Body of pancreas (tissue), 4 donors: ENCODE measurements around the gene GPS1.

ENCODE experiments used
- CTCF ChIP-seq, 7 experiments: fragments of 450-650 bp in 4 of 7; fragments of 200-600 bp in 3 of 7; sonication (generic) in 3 of 7; IDR thresholded peaks; one replicate each; pipeline ENCODE4 v1.5.1; 2016 to 2019; ENCODE audit warnings: antibody characterized with exemption in 7 of 7
- POLR2A ChIP-seq, 3 donors: fragments of 450-650 bp; IDR thresholded peaks; one replicate each; pipeline ENCODE4 v1.6.1; 2016; ENCODE audit warnings: antibody characterized with exemption in 3 of 3, mild to moderate bottlenecking in 2 of 3

- no peak for TF ChIP-seq CTCF (IDR thresholded peaks at IDR 0.05)
- TF ChIP-seq POLR2A (IDR thresholded peaks at IDR 0.05), result no peak
Observed at GRCh38 chr17:82086941-82087906, 35.5 kb downstream of the GPS1 start.
